Measurements from ENCODE around the gene REEP5. TPM values are rescaled to one million over a fixed set of nuclear protein-coding genes. Genes with fewer than 3 reads are reported as not detected.

Gene REEP5
- total and polyA plus RNA-seq, 9 of the 15 experiments (the other 6 are each of a cell fraction or from before 2014, with no cell fraction given) = 14.7 to 102 (median 36.0) TPM

DNA sequence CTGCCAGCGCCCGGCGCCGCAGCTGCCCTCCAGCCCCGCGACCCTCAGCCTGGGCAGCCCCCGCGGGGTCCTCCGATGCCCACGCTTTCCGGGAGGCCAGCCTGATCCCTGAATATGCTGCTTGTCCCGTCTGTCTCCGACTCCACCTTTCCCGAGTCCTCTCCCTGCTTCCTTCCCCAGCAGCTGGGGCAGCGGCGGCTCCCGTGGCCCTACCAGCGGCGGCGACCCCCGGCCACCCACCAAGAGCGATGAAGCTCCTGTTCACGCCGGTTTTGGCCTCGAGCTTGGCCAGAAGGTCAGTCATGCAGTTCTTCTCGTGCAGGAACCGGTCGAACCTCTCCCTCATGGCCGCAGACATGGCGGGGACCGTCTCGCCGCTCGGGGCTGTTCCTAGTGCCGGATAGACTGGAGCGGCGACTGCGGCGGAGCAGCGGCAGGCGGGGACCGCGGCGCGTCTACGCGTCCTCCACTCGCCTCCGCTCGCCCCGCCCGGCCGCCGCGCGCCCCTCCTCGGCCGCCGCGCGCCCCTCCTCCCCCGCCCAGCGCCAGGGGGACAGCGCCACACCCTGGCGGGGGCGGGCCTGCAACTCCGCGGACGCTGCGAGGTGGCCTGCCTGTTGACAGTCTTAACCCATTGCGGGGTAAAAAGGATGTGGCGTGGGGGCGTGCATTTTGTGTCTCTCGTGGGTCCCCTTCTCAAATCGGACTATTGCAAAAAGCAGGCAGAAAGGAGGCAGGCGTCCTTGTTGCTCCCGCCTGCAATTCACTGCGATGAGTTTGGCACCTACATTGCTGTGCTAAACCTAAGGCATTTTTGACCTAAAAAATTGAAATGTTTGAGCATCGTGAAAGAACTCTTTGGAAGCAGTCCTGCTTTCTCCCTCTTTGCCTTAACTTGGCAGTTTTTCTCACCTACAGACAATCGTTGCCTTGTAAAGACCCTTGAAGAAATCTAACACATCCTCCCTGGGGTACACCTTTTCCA is at the start of gene REEP5 (continued):
- TF ChIP-seq, protein P1, sequence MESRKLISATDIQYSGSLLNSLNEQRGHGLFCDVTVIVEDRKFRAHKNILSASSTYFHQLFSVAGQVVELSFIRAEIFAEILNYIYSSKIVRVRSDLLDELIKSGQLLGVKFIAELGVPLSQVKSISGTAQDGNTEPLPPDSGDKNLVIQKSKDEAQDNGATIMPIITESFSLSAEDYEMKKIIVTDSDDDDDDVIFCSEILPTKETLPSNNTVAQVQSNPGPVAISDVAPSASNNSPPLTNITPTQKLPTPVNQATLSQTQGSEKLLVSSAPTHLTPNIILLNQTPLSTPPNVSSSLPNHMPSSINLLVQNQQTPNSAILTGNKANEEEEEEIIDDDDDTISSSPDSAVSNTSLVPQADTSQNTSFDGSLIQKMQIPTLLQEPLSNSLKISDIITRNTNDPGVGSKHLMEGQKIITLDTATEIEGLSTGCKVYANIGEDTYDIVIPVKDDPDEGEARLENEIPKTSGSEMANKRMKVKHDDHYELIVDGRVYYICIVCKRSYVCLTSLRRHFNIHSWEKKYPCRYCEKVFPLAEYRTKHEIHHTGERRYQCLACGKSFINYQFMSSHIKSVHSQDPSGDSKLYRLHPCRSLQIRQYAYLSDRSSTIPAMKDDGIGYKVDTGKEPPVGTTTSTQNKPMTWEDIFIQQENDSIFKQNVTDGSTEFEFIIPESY (CRISPR knock-in tag; IDR thresholded peaks at IDR 0.05) = no peak
- TF ChIP-seq, protein P2, sequence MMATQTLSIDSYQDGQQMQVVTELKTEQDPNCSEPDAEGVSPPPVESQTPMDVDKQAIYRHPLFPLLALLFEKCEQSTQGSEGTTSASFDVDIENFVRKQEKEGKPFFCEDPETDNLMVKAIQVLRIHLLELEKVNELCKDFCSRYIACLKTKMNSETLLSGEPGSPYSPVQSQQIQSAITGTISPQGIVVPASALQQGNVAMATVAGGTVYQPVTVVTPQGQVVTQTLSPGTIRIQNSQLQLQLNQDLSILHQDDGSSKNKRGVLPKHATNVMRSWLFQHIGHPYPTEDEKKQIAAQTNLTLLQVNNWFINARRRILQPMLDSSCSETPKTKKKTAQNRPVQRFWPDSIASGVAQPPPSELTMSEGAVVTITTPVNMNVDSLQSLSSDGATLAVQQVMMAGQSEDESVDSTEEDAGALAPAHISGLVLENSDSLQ (IDR thresholded peaks at IDR 0.05) = no peak
- TF ChIP-seq ZNF212 (CRISPR knock-in tag; IDR thresholded peaks at IDR 0.05) (no peak), ZNF224 (CRISPR knock-in tag; IDR thresholded peaks at IDR 0.05) (no peak), HNRNPL (IDR thresholded peaks at IDR 0.05; ENCODE audit: low read depth, low read length) (no peak), ZEB2 (IDR thresholded peaks at IDR 0.05) (no peak), NFE2L1 (tag; IDR thresholded peaks at IDR 0.05; ENCODE audit: borderline replicate concordance, low read depth) (no peak), EP300 (IDR thresholded peaks at IDR 0.05; ENCODE audit: low read length) (no peak), COPS2 (conservative IDR thresholded peaks at IDR 0.05) (no peak), FOXP1 (CRISPR knock-in tag; IDR thresholded peaks at IDR 0.05) (peak; percentile 20; the same call in 1 of the 2 replicates), ZNF24 (IDR thresholded peaks at IDR 0.05) (peak; percentile 32), CXXC5 (CRISPR knock-in tag; IDR thresholded peaks at IDR 0.05) (peak; percentile 93), EZH2 (IDR thresholded peaks at IDR 0.05; ENCODE audit: borderline replicate concordance, low read depth, low read length) (no peak), MTA3 (IDR thresholded peaks at IDR 0.05; ENCODE audit: borderline replicate concordance) (peak; percentile 38; the same call in 1 of the 2 replicates), HDAC1 (IDR thresholded peaks at IDR 0.05) (peak in 1 of 2 experiments; percentile 53; a peak in 2 of 4 replicates), E2F3 (CRISPR knock-in tag; IDR thresholded peaks at IDR 0.05) (no peak)
- TF ChIP-seq, protein P3, sequence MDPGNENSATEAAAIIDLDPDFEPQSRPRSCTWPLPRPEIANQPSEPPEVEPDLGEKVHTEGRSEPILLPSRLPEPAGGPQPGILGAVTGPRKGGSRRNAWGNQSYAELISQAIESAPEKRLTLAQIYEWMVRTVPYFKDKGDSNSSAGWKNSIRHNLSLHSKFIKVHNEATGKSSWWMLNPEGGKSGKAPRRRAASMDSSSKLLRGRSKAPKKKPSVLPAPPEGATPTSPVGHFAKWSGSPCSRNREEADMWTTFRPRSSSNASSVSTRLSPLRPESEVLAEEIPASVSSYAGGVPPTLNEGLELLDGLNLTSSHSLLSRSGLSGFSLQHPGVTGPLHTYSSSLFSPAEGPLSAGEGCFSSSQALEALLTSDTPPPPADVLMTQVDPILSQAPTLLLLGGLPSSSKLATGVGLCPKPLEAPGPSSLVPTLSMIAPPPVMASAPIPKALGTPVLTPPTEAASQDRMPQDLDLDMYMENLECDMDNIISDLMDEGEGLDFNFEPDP (CRISPR knock-in tag; IDR thresholded peaks at IDR 0.05) = no peak
- TF ChIP-seq, protein P4, sequence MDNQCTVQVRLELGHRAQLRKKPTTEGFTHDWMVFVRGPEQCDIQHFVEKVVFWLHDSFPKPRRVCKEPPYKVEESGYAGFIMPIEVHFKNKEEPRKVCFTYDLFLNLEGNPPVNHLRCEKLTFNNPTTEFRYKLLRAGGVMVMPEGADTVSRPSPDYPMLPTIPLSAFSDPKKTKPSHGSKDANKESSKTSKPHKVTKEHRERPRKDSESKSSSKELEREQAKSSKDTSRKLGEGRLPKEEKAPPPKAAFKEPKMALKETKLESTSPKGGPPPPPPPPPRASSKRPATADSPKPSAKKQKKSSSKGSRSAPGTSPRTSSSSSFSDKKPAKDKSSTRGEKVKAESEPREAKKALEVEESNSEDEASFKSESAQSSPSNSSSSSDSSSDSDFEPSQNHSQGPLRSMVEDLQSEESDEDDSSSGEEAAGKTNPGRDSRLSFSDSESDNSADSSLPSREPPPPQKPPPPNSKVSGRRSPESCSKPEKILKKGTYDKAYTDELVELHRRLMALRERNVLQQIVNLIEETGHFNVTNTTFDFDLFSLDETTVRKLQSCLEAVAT (IDR thresholded peaks at IDR 0.05) = peak; percentile 27 to 46; a peak in 3 of 4 replicates
